ENCODE results near the gene RTN4R. TPM values are rescaled to one million over a fixed set of nuclear protein-coding genes. Genes with fewer than 3 reads are reported as not detected.

Gene RTN4R
- total RNA-seq, 2 experiments from 2014 or later: 2.8 to 3.7 TPM

DNA sequence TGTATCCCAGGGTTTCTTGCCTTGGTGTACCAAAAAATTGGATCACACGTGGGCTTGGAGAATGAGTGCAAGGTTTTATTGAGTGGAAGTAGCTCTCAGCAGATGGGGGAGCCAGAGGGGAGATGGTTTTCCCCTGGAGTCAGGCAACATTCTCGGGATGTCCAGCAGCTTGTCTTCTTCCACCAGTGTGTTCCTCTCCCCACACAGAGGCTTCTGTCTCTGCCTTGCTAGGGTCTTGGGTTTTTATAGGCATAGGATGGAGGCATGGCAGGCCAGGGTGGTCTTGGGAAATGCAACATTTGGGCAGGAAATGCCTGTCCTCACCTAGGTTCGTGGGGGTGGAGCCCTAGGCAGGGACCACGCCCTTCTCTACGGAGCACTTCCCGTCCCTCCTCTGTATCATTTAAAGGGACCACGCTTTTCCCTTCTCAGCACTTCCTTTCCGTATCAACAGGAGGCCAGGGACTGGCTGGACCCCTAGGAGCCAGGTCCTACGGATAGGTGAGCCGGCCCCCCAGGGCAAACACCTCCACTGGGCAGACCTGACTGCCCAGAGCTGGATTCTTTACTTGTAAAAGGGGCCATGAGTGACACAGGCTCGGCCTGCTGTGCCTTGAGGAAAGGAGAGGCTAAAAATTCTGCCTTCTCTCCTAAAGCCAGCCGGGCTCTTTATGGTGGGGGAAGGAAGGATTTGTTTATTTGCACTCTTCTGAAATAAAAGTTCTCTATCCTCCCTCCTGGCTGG lies 62.0 kb downstream of the RTN4R start:
- peaks cover 2% of the 10 kb centered on the region for H3K36me3 Mint-ChIP-seq (ENCODE audit: low read depth)
- intact Hi-C loops (cut with micrococcal nuclease): no loop called here
- ChIA-PET POLR2A (interaction anchor here (0.6 to 1.7 kb wide), 3 partner anchors 8 to 147 kb away, joined by 3 to 5 read pairs (median 4); no protein-coding TSS in a partner anchor), CTCF (interaction anchor here (1.0 kb wide), 2 partner anchors 30 to 32 kb away, joined by 3 read pairs; no protein-coding TSS in a partner anchor)
- no peaks in the 10 kb centered on the region for H3K9me3 Mint-ChIP-seq
- TF ChIP-seq, protein P1, sequence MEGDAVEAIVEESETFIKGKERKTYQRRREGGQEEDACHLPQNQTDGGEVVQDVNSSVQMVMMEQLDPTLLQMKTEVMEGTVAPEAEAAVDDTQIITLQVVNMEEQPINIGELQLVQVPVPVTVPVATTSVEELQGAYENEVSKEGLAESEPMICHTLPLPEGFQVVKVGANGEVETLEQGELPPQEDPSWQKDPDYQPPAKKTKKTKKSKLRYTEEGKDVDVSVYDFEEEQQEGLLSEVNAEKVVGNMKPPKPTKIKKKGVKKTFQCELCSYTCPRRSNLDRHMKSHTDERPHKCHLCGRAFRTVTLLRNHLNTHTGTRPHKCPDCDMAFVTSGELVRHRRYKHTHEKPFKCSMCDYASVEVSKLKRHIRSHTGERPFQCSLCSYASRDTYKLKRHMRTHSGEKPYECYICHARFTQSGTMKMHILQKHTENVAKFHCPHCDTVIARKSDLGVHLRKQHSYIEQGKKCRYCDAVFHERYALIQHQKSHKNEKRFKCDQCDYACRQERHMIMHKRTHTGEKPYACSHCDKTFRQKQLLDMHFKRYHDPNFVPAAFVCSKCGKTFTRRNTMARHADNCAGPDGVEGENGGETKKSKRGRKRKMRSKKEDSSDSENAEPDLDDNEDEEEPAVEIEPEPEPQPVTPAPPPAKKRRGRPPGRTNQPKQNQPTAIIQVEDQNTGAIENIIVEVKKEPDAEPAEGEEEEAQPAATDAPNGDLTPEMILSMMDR (IDR thresholded peaks at IDR 0.05): no peak
- ATAC-seq: peak; percentile 96
- peak; percentile 84 for DNase-seq
- H3K4me3 Mint-ChIP-seq: peak overlapping the region; percentile 89
- H3K27me3 Mint-ChIP-seq: no peaks in the 10 kb centered on the region
- peak overlapping the region; percentile 87 for H3K27ac Mint-ChIP-seq
- H3K4me1 Mint-ChIP-seq (ENCODE audit: low read depth): peaks cover 22% of the 10 kb centered on the region

DNA sequence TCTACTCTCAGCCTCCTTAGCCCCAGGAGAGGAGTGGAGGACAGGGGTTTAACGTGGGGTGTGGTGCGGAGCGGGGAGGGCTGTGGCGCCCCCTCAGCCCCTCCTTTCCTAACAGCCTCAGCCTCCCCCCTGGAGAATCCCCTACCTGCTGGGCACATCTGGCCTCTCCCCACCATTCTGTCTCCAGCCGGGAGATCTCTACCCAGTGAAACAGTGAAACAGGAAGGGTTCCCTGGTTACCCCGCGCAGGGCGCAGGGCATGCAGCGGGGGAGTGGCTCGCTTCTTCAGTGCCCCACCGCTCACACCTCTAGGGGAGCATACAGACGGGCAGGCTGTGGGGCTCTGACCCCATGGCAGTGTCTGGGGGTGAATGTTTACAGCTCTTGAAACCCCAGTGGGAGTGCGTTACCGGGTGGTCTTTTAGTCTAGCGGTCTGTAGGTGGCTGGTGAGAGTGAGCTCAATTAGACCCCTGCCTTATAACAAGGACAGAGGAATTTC lies 62.6 kb downstream of the RTN4R start:
- H3K27me3 Mint-ChIP-seq: no peaks in the 10 kb centered on the region
- no peak for DNase-seq
- no peak for ATAC-seq
- H3K9me3 Mint-ChIP-seq: no peaks in the 10 kb centered on the region
- H3K4me1 Mint-ChIP-seq (ENCODE audit: low read depth): peaks cover 22% of the 10 kb centered on the region
- intact Hi-C loops (cut with micrococcal nuclease): no loop called here
- ChIA-PET POLR2A (interaction anchor here (0.6 to 1.7 kb wide), 3 partner anchors 8 to 146 kb away, joined by 3 to 5 read pairs (median 4); no protein-coding TSS in a partner anchor), CTCF (interaction anchor here (1.0 to 1.4 kb wide), 3 partner anchors 31 to 35 kb away, joined by 3 to 4 read pairs (median 3); no protein-coding TSS in a partner anchor)
- peak overlapping the region; percentile 87 for H3K27ac Mint-ChIP-seq
- peak overlapping the region; percentile 89 for H3K4me3 Mint-ChIP-seq
- TF ChIP-seq, protein P1 (IDR thresholded peaks at IDR 0.05): no peak
- H3K36me3 Mint-ChIP-seq (ENCODE audit: low read depth): peaks cover 2% of the 10 kb centered on the region

DNA sequence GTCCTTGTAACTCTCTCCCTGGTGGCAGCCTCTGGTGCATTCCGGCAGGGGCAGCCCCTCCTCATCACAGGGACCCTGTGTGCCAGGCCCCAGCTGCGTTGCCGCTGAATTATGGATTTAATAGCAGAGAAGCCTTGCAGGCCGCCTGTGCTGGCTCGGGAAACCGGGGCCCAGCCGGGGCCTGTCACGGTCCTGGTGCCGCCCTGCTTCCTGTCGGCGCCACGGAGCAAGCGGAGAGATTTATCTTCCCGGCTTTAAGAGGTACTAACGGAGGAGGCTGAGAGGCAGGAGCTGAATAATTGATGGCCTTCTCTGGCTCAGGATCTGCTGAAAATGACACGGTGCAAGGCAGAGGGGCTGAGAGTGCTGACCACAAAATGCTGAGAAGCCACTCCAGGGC lies 63.3 kb downstream of the RTN4R start:
- ATAC-seq (no peak), DNase-seq (no peak)
- intact Hi-C loops (cut with micrococcal nuclease): no loop called here
- H3K4me1 Mint-ChIP-seq (ENCODE audit: low read depth): peaks cover 22% of the 10 kb centered on the region
- no peaks in the 10 kb centered on the region for H3K27me3 Mint-ChIP-seq
- peaks cover 2% of the 10 kb centered on the region for H3K36me3 Mint-ChIP-seq (ENCODE audit: low read depth)
- TF ChIP-seq, protein P1 (IDR thresholded peaks at IDR 0.05): no peak
- H3K27ac Mint-ChIP-seq: no peak overlapping the region
- H3K9me3 Mint-ChIP-seq: no peaks in the 10 kb centered on the region
- POLR2A ChIA-PET: interaction anchor here (1.2 kb wide), 1 partner anchor 9 kb away, joined by 3 read pairs; no protein-coding TSS in a partner anchor
- CTCF ChIA-PET: interaction anchor here (1.1 to 1.4 kb wide), 2 partner anchors 33 to 36 kb away, joined by 3 to 4 read pairs; no protein-coding TSS in a partner anchor
- no peak overlapping the region for H3K4me3 Mint-ChIP-seq

DNA sequence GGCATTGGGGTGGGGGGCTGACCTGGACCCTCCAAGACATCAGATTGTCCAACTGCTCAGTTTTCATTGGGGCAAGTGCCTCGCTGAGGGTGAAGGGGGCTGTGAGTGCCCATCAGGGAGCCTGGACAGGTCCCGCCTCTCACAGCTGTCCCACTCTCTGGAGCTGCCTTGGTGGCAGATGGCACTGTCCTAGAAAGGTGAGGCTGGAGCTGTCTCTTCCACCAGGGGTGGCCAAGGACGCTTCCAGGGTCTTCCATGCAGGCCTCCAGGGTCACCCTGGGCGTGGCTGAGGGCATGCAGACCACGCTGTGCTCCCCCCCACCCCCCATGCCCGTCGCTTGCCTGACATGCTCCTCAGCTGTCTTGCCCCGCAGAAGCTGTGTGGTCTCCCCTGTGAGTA lies 63.8 kb downstream of the RTN4R start:
- TF ChIP-seq, protein P1 (IDR thresholded peaks at IDR 0.05): no peak
- no peak for DNase-seq
- Mint-ChIP-seq H3K4me1 (ENCODE audit: low read depth) (peaks cover 22% of the 10 kb centered on the region), H3K36me3 (ENCODE audit: low read depth) (peaks cover 2% of the 10 kb centered on the region), H3K27me3 (no peaks in the 10 kb centered on the region), H3K27ac (no peak overlapping the region), H3K4me3 (no peak overlapping the region), H3K9me3 (no peaks in the 10 kb centered on the region)
- intact Hi-C loops (cut with micrococcal nuclease): no loop called here
- ChIA-PET CTCF (interaction anchor here (1.4 kb wide), 1 partner anchor 34 kb away, joined by 4 read pairs; no protein-coding TSS in a partner anchor), POLR2A (no interaction called here)
- no peak for ATAC-seq
